HepG2 (cell line): Measurements from ENCODE around the gene TBL3. TPM values are rescaled to one million over a fixed set of nuclear protein-coding genes. Genes with fewer than 3 reads are reported as not detected.

Experiments
- ARNTL ChIP-seq: sonication (generic); formaldehyde crosslinking; IDR thresholded peaks from 2 replicates; pipeline ENCODE4 v1.4.0; 2020; ENCODE audit warnings: mild to moderate bottlenecking, missing genetic modification reagents
- ATF7 ChIP-seq, 2 experiments: fragments of 450-650 bp in 1 of 2; sonication (generic) in 1 of 2; formaldehyde crosslinking in 1 of 2; IDR thresholded peaks; 2 replicates each; pipeline versions ENCODE4 v1.4.0 to v1.6.1; 2016 to 2020; ENCODE audit warnings: antibody characterized with exemption in 1 of 2, mild to moderate bottlenecking in 1 of 2, missing genetic modification reagents in 1 of 2
- CBFB ChIP-seq: sonication (generic); formaldehyde crosslinking; IDR thresholded peaks from 2 replicates; pipeline ENCODE4 v1.4.0; 2020; ENCODE audit warnings: missing genetic modification reagents
- CSRNP1 ChIP-seq: sonication (generic); formaldehyde crosslinking; IDR thresholded peaks from 2 replicates; pipeline ENCODE4 v1.8.1; 2023; ENCODE audit warnings: mild to moderate bottlenecking, missing genetic modification reagents
- DPF2 ChIP-seq: sonication (generic); formaldehyde crosslinking; IDR thresholded peaks from 2 replicates; pipeline ENCODE4 v1.4.0; 2020; ENCODE audit warnings: mild to moderate bottlenecking, low read depth, missing genetic modification reagents, borderline replicate concordance
- GATAD2A ChIP-seq: IDR thresholded peaks from 2 replicates; pipeline ENCODE4 v1.6.1; 2016
- HDAC1 ChIP-seq: sonication (generic); formaldehyde crosslinking; IDR thresholded peaks from 2 replicates; pipeline ENCODE4 v1.5.1; 2020; ENCODE audit warnings: mild to moderate bottlenecking, missing genetic modification reagents
- HOXA7 ChIP-seq: sonication (generic); formaldehyde crosslinking; IDR thresholded peaks from 2 replicates; pipeline ENCODE4 v1.8.1; 2022; ENCODE audit warnings: mild to moderate bottlenecking, missing genetic modification reagents, moderate library complexity
- IKZF1 ChIP-seq: fragments of 450-650 bp; IDR thresholded peaks from 2 replicates; pipeline ENCODE4 v1.7.1; 2016
- KLF15 ChIP-seq: sonication (generic); formaldehyde crosslinking; IDR thresholded peaks from 2 replicates; pipeline ENCODE4 v1.8.1; 2023; ENCODE audit warnings: borderline replicate concordance, mild to moderate bottlenecking, inconsistent platforms, missing genetic modification reagents, mixed read lengths
- MED1 ChIP-seq: sonication (generic); formaldehyde crosslinking; IDR thresholded peaks from 2 replicates; pipeline ENCODE4 v1.4.0; 2020; ENCODE audit warnings: missing genetic modification reagents
- NCOA5 ChIP-seq: sonication (generic); formaldehyde crosslinking; IDR thresholded peaks from 2 replicates; pipeline ENCODE4 v1.4.0; 2020; ENCODE audit warnings: missing genetic modification reagents
- NONO ChIP-seq, 2 experiments: fragments of 450-650 bp in 1 of 2; sonication (generic) in 1 of 2; formaldehyde crosslinking in 1 of 2; IDR thresholded peaks in 1 of 2; conservative IDR thresholded peaks in 1 of 2; 2 replicates each; pipeline versions ENCODE4 v1.6.1 to v1.8.0; 2017 to 2022; ENCODE audit warnings: mild to moderate bottlenecking in 1 of 2, missing genetic modification reagents in 1 of 2, moderate library complexity in 1 of 2
- REPIN1 ChIP-seq: sonication (generic); formaldehyde crosslinking; IDR thresholded peaks from 2 replicates; pipeline ENCODE4 v1.8.0; 2022; ENCODE audit warnings: missing genetic modification reagents, low read depth, mild to moderate bottlenecking, borderline replicate concordance
- STAT5B ChIP-seq: sonication (generic); formaldehyde crosslinking; IDR thresholded peaks from 2 replicates; pipeline ENCODE4 v1.4.0; 2020; ENCODE audit warnings: missing genetic modification reagents
- ZNF335 ChIP-seq: sonication (generic); formaldehyde crosslinking; IDR thresholded peaks from 2 replicates; pipeline ENCODE4 v1.4.0; 2020; ENCODE audit warnings: missing genetic modification reagents
- ZNF501 ChIP-seq: sonication (generic); formaldehyde crosslinking; IDR thresholded peaks from 2 replicates; pipeline ENCODE4 v1.5.1; 2020; ENCODE audit warnings: mild to moderate bottlenecking, moderate library complexity, missing genetic modification reagents
- ZNF687 ChIP-seq: sonication (generic); formaldehyde crosslinking; IDR thresholded peaks from 2 replicates; pipeline ENCODE4 v1.5.1; 2020; ENCODE audit warnings: mild to moderate bottlenecking, missing genetic modification reagents, moderate library complexity
- polyA plus RNA-seq, 8 experiments: library from polyadenylated mRNA; depleted of rRNA in 3 of 8; stranded (reverse) in 7 of 8; unstranded in 1 of 8; fragments of >200 nt; fragmentation: Illumina TruSeq in 4 of 8; extraction: Trizol in 4 of 8; gene quantifications; 2 replicates each; pipeline versions ENCODE4 v1.2.1 to v1.2.3, GENCODE V29; 2011 to 2016; ENCODE audit warnings: low read depth in 4 of 8, missing spikeins in 1 of 8, mixed read lengths in 1 of 8; ENCODE audit not compliant: insufficient read depth in 1 of 8
- total RNA-seq, 5 experiments: library from RNA; depleted of rRNA; stranded (reverse); fragments of >200 nt; fragmentation: Illumina TruSeq; extraction: Trizol; gene quantifications; 2 replicates each; pipeline ENCODE4 v1.2.3, GENCODE V29; 2016; ENCODE audit warnings: low read depth in 1 of 5
- TF ChIP-seq, protein P1 (sequence below): sonication (generic); formaldehyde crosslinking; IDR thresholded peaks from 2 replicates; pipeline ENCODE4 v1.5.0; 2020; ENCODE audit warnings: mild to moderate bottlenecking, missing genetic modification reagents, moderate library complexity
- TF ChIP-seq, protein P2 (sequence below): sonication (generic); formaldehyde crosslinking; IDR thresholded peaks from 2 replicates; pipeline ENCODE4 v1.4.0; 2020; ENCODE audit warnings: mild to moderate bottlenecking, missing genetic modification reagents
- TF ChIP-seq, protein P3 (sequence below): sonication (generic); formaldehyde crosslinking; conservative IDR thresholded peaks from 2 replicates; pipeline ENCODE4 v1.4.0; 2020; ENCODE audit warnings: missing genetic modification reagents
- TF ChIP-seq, protein P4 (sequence below): IDR thresholded peaks from 2 replicates; pipeline ENCODE4 v1.6.1; 2012; ENCODE audit warnings: inconsistent platforms

The TBL3 gene
- total and polyA plus RNA-seq, 2 of the 13 experiments (the other 11 are each of a cell fraction or from before 2014, with no cell fraction given) = 16.8 to 38.0 TPM

DNA sequence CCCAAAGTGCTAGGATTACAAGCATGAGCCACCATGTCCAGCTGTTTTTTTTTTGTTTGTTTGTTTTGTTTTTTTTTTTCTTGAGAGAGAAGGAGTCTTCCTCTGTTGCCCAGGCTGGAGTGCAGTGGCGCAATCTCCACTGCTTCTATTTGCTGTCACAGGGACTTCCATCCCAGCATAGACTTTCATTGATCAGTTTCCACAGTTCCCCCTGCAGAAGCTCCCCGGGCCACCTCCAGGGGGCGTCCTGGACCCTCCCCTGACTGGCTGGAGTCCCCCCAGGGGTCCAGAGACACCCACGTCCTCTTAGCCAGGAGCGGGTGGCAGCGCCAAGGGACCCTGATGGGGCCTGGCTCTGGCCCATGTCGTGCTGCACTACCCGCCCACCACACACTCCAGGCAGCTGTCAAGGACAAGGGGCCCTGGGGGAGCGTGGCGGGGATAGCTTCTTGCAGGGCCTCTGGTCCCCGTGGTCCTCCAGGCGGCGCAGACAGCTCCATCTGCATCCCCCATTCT lies 44.6 kb downstream of the TBL3 start (continued):
- peak; percentile 46 for TF ChIP-seq ZNF687 (CRISPR knock-in tag)
- TF ChIP-seq HDAC1 (CRISPR knock-in tag) = peak; percentile 62; the same call in 1 of the 2 replicates
- no peak for TF ChIP-seq ZNF501 (CRISPR knock-in tag)
- no peak for TF ChIP-seq HOXA7
- no peak for TF ChIP-seq ATF7 (IDR thresholded peaks at IDR 0.05)
- TF ChIP-seq ATF7 (CRISPR knock-in tag; IDR thresholded peaks at IDR 0.05) = no peak
- no peak for TF ChIP-seq ARNTL (CRISPR knock-in tag)
- peak; percentile 78 for TF ChIP-seq GATAD2A (CRISPR knock-in tag)
- TF ChIP-seq, protein P1, sequence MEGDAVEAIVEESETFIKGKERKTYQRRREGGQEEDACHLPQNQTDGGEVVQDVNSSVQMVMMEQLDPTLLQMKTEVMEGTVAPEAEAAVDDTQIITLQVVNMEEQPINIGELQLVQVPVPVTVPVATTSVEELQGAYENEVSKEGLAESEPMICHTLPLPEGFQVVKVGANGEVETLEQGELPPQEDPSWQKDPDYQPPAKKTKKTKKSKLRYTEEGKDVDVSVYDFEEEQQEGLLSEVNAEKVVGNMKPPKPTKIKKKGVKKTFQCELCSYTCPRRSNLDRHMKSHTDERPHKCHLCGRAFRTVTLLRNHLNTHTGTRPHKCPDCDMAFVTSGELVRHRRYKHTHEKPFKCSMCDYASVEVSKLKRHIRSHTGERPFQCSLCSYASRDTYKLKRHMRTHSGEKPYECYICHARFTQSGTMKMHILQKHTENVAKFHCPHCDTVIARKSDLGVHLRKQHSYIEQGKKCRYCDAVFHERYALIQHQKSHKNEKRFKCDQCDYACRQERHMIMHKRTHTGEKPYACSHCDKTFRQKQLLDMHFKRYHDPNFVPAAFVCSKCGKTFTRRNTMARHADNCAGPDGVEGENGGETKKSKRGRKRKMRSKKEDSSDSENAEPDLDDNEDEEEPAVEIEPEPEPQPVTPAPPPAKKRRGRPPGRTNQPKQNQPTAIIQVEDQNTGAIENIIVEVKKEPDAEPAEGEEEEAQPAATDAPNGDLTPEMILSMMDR (CRISPR knock-in tag) = peak; percentile 79
- 0 out of 2 replicates have a peak, but pooled peaks have one; percentile 26 for TF ChIP-seq STAT5B
- TF ChIP-seq MED1 = no peak
- TF ChIP-seq, protein P2, sequence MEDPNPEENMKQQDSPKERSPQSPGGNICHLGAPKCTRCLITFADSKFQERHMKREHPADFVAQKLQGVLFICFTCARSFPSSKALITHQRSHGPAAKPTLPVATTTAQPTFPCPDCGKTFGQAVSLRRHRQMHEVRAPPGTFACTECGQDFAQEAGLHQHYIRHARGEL (CRISPR knock-in tag) = no peak
- TF ChIP-seq, protein P3, sequence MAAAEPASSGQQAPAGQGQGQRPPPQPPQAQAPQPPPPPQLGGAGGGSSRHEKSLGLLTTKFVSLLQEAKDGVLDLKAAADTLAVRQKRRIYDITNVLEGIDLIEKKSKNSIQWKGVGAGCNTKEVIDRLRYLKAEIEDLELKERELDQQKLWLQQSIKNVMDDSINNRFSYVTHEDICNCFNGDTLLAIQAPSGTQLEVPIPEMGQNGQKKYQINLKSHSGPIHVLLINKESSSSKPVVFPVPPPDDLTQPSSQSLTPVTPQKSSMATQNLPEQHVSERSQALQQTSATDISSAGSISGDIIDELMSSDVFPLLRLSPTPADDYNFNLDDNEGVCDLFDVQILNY (CRISPR knock-in tag) = no peak
- no peak for TF ChIP-seq IKZF1
- no peak for TF ChIP-seq CBFB
- TF ChIP-seq NCOA5 (CRISPR knock-in tag) = 0 out of 2 replicates have a peak, but pooled peaks have one; percentile 28
- TF ChIP-seq REPIN1 (CRISPR knock-in tag) = no peak
- TF ChIP-seq DPF2 (CRISPR knock-in tag) = no peak
- TF ChIP-seq, protein P4, sequence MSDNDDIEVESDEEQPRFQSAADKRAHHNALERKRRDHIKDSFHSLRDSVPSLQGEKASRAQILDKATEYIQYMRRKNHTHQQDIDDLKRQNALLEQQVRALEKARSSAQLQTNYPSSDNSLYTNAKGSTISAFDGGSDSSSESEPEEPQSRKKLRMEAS = no peak; the same call in 1 of the 2 replicates
- no peak for TF ChIP-seq NONO (IDR thresholded peaks at IDR 0.05)
- TF ChIP-seq NONO (CRISPR knock-in tag; conservative IDR thresholded peaks at IDR 0.05) = 0 out of 2 replicates have a peak, but pooled peaks have one; percentile 33
- no peak for TF ChIP-seq CSRNP1 (CRISPR knock-in tag)
- TF ChIP-seq KLF15 = no peak
- no peak for TF ChIP-seq ZNF335 (CRISPR knock-in tag)
